ENCODE measurements around the gene PYGO1. TPM values are rescaled to one million over a fixed set of nuclear protein-coding genes. Genes with fewer than 3 reads are reported as not detected.

Gene PYGO1
- total and polyA plus RNA-seq, 2 of the 8 experiments (the other 6 are each of a cell fraction or from before 2014, with no cell fraction given): 0.50 to 1.1 TPM

GRCh38 chr15:55555089-55555488 is 33.1 kb downstream of the PYGO1 start:
- Histone ChIP-seq H2AFZ (ENCODE audit: low read length) (no peak overlapping the region), H2BK20ac (ENCODE audit: low read length) (no peak overlapping the region), H3K27me3 (replicated peaks in 1 of 4; ENCODE audit: control insufficient read depth in 3 of 4, extremely low read depth in 1 of 4, insufficient read depth in 3 of 4, low read length in 3 of 4) (no peaks in the 10 kb centered on the region), H3K4ac (replicated peaks; ENCODE audit: insufficient read length, low read depth, low read length) (no peak overlapping the region), H2BK120ac (replicated peaks; ENCODE audit: low read depth, low read length) (no peak overlapping the region), H3K9ac (replicated peaks in 1 of 4; ENCODE audit: extremely low read depth in 1 of 4, low read depth in 3 of 4, low read length in 3 of 4) (no peak overlapping the region), H4K20me1 (replicated peaks in 1 of 2; ENCODE audit: control insufficient read depth in 1 of 2, insufficient read depth in 2 of 2, low read length in 2 of 2) (no peaks in the 10 kb centered on the region), H4K5ac (ENCODE audit: insufficient read length, low read depth, low read length) (no peak overlapping the region), H4K91ac (replicated peaks; ENCODE audit: insufficient read length, low read length) (no peak overlapping the region), H2BK5ac (ENCODE audit: low read depth, low read length) (no peak overlapping the region), H3K79me1 (ENCODE audit: low read depth, low read length) (no peaks in the 10 kb centered on the region), H3K56ac (replicated peaks; ENCODE audit: insufficient read length, low read depth, low read length) (no peak overlapping the region), H3K23me2 (ENCODE audit: low read depth, low read length) (peaks cover 1% of the 10 kb centered on the region; the same call in 1 of the 2 replicates), H3K4me3 (ENCODE audit: extremely low read depth in 1 of 4, insufficient read depth in 2 of 4, low read depth in 3 of 4, low read length in 4 of 4) (no peak overlapping the region), H3K79me2 (ENCODE audit: control insufficient read depth in 1 of 2, insufficient read depth in 2 of 2, low read length in 2 of 2) (no peaks in the 10 kb centered on the region), H3K27ac (ENCODE audit: low read depth, low read length) (no peak overlapping the region), H2AK5ac (ENCODE audit: low read depth, low read length) (no peak overlapping the region), H2BK12ac (ENCODE audit: low read depth, low read length) (no peak overlapping the region), H3K36me3 (ENCODE audit: control insufficient read depth in 2 of 4, insufficient read depth in 4 of 4, low read length in 3 of 4) (no peaks in the 10 kb centered on the region), H3K9me3 (ENCODE audit: insufficient read depth in 2 of 2, low read depth in 1 of 2, low read length in 1 of 2) (0 out of 4 replicates have a peak, but pooled peaks cover 0 to 6% of the 10 kb centered on the region in 2 experiments), H3K4me1 (replicated peaks in 1 of 4; ENCODE audit: control insufficient read depth in 3 of 4, insufficient read depth in 4 of 4, low read length in 3 of 4) (peaks cover 0 to 5% (median under 1%) of the 10 kb centered on the region in 4 experiments; a peak in 4 of 7 replicates), H3K18ac (ENCODE audit: extremely low read depth, low read length) (no peak overlapping the region), H3K4me2 (ENCODE audit: insufficient read depth in 1 of 2, low read depth in 2 of 2, low read length in 2 of 2) (no peak overlapping the region), H3K23ac (ENCODE audit: insufficient read length) (no peak overlapping the region), H2BK15ac (ENCODE audit: low read length) (no peak overlapping the region), H3K14ac (ENCODE audit: insufficient read length) (no peak overlapping the region), H4K8ac (ENCODE audit: extremely low read depth, insufficient read depth, low read length) (no peak overlapping the region)
- no peak for FAIRE-seq
- DNase-seq (ENCODE audit: low read depth in 1 of 2, low spot score in 2 of 2): no peak
- TF ChIP-seq CBX5 (IDR thresholded peaks at IDR 0.05; ENCODE audit: low read depth, low read length) (no peak), FOSL1 (IDR thresholded peaks at IDR 0.05; ENCODE audit: insufficient read depth, low read depth, low read length) (no peak), TEAD4 (IDR thresholded peaks at IDR 0.05; ENCODE audit: low read depth, low read length) (no peak)
- WGBS, 2 experiments (ENCODE audit: extremely low coverage in 1 of 2, insufficient coverage in 1 of 2, insufficient read length in 1 of 2, insufficient replicate concordance in 2 of 2, low coverage in 1 of 2, low lambda C conversion rate in 2 of 2, missing lambda C conversion rate in 1 of 2): 92% methylated on average over 4 of the region's 4 CpGs; no CpG with 5 or more reads in 1 of the 2 experiments
- CTCF ChIA-PET (ENCODE audit: partially characterized antibody): no interaction called here
- POLR2A ChIA-PET (ENCODE audit: partially characterized antibody): no interaction called here
